HK-2 (cell line): ENCODE data around the gene SERPINB6.
A peak's percentile ranks its signal among the peaks of the same experiment; 100 is the strongest.
"Not testable (repeated sequence)": the region's sequence is repeated elsewhere in the genome, so short reads cannot be mapped to it uniquely, and the experiment has no call there.

ENCODE experiments used
- DNase-seq: peaks from one replicate; pipeline ENCODE4 v3.0.0-alpha.2; 2018; ENCODE audit not compliant: unreplicated experiment

The SERPINB6 gene

GRCh38 chr6:2913621-2914317 lies 57.6 kb downstream of the SERPINB6 start:
- no peak for DNase-seq

DNA sequence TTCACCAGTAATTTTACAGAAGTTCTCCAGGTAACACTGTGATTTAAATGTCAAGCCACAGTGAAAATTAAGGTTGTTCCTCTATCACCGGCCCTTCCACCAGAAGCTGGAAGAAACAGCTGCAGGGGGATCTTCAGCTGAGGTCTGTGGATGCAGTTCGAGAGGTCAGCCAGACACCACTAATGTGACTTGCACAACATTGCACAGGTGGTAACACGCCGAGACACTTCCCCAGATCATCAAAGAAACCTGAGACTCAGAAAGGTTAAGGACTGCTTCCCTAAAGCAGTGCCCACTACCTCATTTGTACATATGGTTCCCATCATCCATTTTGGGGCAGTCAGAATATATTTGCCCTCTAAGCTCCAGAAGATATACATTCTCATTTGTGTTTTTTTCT lies 60.2 kb downstream of the SERPINB6 start:
- DNase-seq, result no peak

DNA sequence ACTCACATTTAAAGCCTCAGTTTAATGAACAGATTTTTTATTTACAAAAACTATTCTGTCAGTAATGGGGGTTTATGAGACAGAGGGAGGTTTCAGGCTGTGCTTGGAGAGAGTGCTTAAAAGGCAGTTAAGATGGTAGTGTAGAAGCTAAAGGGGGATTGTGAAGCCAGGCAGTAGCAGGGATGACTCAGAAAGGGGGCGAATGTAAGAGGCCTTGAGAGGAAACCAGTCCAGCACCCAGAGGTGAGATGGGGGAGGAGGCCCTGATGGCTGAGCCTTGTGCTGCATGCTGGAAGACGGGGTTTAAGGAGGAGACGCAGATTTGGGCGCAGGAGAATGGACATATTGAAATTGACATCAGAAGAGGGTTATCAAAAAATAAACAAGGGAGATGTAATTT lies 61.6 kb downstream of the SERPINB6 start:
- DNase-seq, result peak; percentile 4

DNA sequence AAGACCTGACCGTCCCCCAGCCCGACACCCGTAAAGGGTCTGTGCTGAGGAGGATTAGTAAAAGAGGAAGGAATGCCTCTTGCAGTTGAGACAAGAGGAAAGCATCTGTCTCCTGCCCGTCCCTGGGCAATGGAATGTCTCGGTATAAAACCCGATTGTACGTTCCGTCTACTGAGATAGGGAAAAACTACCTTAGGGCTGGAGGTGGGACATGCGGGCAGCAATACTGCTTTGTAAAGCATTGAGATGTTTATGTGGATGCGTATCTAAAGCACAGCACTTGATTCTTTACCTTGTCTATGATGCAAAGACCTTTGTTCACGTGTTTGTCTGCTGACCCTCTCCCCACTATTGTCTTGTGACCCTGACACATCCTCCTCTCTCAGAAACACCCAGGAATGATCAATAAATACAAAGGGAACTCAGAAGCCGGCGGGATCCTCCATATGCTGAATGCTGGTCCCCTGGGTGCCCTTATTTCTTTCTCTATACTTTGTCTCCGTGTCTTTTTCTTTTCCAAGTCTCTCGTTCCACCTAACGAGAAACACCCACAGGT lies 62.2 kb downstream of the SERPINB6 start:
- not testable (repeated sequence) for DNase-seq

DNA sequence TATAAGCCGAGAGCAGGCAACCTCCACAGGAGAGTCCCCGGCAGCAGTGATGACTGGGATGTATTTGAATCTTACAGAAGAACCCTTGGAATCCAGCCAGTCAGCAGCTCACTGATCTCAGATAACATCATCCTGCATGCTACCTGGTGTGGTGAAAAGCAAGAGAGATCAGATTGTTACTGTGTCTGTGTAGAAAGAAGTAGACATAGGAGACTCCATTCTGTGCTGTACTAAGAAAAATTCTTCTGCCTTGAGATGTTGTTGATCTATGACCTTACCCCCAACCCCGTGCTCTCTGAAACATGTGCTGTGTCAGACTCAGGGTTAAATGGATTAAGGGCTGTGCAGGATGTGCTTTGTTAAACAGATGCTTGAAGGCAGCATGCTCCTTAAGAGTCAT lies 62.9 kb downstream of the SERPINB6 start:
- DNase-seq, result not testable (repeated sequence)

DNA sequence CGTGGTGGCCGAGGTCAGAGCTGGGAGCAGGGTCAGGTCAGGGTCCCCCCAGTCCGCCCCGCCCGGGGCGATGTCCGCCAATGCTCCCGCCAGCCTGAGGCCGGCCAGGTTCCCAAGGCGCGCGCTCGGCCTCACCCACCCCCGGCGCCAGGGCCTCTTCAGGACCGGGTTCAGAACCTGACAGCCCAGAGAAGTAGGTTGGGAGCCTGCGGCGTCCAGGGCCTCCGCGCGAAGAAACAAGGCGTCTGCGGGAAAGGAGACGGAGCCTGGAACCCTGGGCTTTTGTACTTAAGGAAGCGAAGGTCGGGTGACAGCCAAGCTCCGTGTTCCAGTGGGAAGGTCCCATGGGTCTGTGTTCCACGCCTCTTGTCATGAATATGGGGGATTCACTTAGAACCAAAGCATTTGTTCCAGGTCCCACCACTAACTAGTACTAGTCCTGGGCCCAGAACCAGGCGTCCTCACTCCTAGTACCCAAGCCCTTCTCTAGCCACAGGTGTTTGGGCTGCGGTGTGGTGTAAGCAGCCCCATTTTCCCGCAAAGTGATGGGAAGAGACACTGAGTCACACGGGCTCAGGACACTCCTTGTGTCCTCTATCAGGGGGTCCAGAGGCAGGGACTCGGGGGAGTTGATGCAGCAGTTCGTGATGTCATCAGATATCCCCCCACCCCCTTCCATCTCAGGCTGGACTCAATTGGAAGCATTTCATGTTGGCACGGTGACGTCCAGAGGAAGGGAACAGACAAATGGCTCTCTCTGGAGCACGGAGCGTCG lies 67.8 kb downstream of the SERPINB6 start:
- not testable (repeated sequence) for DNase-seq

DNA sequence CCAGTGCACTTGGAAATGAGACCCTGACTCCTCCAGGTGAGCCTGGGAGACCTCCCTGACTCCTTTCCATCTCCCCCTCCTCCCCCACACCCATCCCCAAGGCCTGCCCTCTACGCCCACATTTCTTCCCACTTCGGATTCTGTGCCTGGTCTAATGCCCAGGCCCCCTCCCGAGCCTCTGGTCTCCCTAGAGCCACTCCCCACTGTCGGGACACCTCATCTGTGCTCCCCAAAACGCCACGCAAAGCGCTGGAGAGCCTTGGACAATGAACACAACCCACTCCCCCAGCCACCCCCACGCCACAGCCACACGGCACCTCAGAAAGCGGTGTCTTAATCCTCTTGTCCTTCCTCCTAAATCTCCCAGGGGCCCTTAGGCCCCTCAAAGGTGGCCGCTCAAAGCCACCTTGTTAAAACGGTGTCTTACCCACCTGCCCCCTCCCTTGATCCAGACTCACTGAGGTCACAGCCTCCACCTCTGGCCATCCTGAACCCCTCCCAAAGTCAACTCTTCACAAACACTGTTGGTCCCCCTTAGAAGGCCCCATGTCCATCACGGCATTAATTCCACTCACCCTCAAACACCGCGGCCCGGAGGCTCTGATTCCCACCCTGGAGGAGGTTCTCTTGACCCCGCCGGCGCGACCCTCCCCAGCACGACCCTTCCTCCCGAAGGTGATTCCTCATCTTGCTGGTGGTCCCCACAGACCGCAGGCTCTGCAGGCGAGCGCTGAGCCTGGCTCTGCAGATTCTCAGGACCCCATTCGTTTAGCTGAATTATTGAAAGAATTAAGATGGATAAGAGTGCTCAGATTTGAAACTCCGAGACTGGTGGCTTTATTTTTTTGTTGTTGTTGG lies 69.5 kb downstream of the SERPINB6 start:
- not testable (repeated sequence) for DNase-seq

DNA sequence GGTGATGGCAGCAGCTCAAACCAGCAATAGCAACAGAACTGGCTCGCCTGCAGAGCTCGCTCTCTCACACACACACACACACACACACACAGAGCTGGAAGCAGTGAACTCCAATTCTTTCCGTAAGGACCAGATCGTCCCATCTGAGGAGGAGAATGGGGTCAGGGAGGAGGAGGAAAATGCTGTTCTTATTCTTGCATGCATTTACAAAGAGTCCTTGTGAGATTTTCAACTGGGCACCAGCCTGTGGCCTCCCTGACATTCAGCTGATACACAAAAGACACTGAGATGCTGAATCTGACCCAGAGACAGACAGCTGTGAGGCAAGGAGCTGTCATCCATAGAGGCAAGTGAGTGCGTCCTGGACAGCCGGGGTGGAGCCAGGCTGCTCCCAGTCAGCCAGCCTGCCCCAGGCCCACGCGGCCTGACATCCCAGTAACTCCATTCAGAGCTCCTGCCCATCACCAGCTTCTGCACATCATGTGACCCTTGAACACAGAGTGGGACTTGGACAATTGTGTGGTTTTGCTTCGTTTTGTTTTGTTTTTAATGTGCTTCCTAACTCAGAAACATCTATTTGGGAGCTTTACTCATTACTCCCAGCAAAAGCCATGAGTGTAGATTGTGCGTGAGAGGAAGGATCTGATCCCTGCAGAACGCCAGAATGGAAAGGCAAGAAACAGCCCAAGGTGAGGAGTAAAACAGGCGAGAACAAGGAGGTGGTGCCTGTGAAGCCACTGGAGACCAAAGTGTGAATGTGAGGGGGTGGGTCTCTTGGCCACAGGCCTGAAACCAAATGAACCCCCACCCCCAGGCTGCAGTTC lies 70.3 kb downstream of the SERPINB6 start:
- DNase-seq, result no peak

GRCh38 chr6:2900221-2900807 lies 71.1 kb downstream of the SERPINB6 start:
- DNase-seq, result no peak

DNA sequence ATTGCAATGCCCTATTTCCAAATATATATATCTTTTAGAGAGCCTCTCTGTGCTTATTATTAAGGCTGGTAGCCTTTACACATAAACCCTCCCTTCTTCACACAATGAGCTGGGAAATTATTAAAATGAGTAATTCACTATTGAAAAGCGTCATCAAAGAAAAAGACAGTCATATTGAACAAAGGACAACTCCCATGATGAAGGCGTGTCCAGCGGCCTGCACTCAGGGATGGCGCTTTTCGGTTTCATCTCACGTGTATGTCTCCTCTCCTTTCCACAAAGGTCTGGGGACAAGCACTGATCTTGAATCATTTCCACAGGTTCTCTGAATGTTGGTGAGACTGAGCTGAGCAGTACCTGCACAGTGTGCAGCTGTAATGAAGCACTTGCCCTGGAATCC lies 71.8 kb downstream of the SERPINB6 start:
- no peak for DNase-seq
